Measurements from ENCODE around the gene CNIH4. TPM values are rescaled to one million over a fixed set of nuclear protein-coding genes. Genes with fewer than 3 reads are reported as not detected.
A peak's percentile ranks its signal among the peaks of the same experiment; 100 is the strongest.

CNIH4 gene
- total RNA-seq, 1 donor from 2014 or later: 91.8 TPM

DNA sequence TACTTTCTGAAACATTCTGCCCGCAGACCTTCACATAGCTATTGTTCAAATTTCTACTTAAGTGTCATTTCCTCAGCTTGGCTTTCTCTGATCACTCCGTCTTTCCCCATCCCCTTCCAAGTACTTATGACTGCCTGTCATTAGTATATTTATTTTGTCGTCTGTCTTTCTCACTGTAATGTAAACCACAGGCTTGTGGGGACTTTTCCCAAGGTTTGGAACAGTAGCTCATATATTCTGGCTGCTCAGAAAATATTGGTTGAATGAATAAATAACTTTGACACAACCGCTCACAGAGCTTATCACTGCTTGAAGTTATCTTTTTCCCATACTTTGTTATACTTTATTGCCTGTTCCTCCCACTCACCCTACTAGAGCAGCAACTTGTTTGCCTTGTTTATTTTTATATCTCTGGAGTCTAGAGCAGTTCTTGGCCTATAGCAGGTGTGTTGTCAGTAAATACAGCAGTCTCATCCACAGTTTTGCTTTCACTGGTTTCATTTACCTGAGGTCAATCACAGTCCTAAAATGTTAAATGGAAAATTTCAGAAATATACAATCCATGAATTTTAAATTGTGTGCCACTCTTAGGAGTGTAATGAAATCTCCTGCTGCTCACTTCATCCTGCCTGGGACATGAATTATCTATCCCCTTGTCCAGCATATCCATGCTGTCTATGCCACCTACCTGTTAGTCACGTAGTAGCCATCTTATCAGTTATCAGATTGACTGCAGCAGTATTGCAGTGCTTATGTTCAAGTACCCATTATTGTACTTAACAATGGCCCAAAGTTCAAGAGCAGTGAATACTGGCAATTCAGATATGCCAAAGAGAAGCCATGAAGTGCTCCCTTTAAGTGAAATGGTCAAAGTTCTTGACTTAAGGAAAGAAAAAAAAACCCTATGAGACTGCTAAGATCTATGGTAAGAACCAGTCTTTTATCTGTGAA is 2.4 kb upstream of the CNIH4 start:
- no peak for TF ChIP-seq EZH2 (IDR thresholded peaks at IDR 0.05)
- no peak for TF ChIP-seq CTCF (IDR thresholded peaks at IDR 0.05)
- Mint-ChIP-seq H3K9me3 (no peaks in the 10 kb centered on the region), H3K36me3 (peaks cover 7% of the 10 kb centered on the region), H3K4me3 (no peak overlapping the region), H3K27ac (no peak overlapping the region), H3K4me1 (peaks cover 17% of the 10 kb centered on the region), H3K27me3 (ENCODE audit: insufficient read depth, low read depth) (no peaks in the 10 kb centered on the region)
- H3F3A ChIP-seq (ENCODE audit: low read depth): no peaks in the 10 kb centered on the region
- peaks cover 23% of the 10 kb centered on the region for H3K79me2 ChIP-seq (ENCODE audit: low read depth)
- H3K4me1 ChIP-seq: peaks cover 10% of the 10 kb centered on the region
- no peaks in the 10 kb centered on the region for H3K27me3 ChIP-seq
- no peak for DNase-seq (ENCODE audit: low spot score)
- H3K4me2 ChIP-seq: no peak overlapping the region
- no peak overlapping the region for H3K27ac ChIP-seq
- no peaks in the 10 kb centered on the region for H3K9me3 ChIP-seq (ENCODE audit: low read depth)
- H4K20me1 ChIP-seq (ENCODE audit: low read depth): peaks cover 12% of the 10 kb centered on the region
- no peak overlapping the region for H2AFZ ChIP-seq (replicated peaks)
- no peak overlapping the region for H3K4me3 ChIP-seq
- no peak overlapping the region for H3K9ac ChIP-seq
- H3K36me3 ChIP-seq: no peaks in the 10 kb centered on the region

DNA sequence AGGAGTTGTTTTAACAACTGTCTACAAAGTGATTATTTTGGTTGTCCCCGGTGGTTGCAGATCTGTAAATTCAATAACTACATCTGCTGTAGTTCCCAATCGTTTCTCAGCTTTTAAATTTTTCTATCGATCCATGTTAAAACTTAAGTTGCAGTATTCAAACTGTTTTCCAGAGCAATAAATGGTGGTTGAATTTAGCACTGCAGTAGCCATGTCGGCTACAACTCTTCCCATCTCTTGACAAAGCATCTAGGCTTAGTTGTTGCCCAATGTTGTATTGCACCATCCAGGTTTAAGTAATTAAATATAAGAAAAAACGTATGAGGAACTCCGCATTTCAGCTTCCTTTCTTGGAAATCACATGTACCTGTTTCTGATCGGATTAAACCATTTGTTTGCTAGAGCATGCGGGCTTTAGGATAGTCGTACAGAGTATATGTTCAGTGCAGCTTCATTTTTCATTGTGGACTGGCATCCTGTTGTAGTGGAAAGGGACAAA is 996 bp downstream of the CNIH4 start:
- Histone ChIP-seq H3K9ac (peak overlapping the region; percentile 60), H3K4me1 (peaks cover 10% of the 10 kb centered on the region), H3K27me3 (no peaks in the 10 kb centered on the region), H3K4me3 (peak overlapping the region; percentile 78), H3K4me2 (peak overlapping the region; percentile 94), H3K79me2 (ENCODE audit: low read depth) (peaks cover 57% of the 10 kb centered on the region), H4K20me1 (ENCODE audit: low read depth) (peaks cover 17% of the 10 kb centered on the region), H2AFZ (replicated peaks) (no peak overlapping the region), H3K27ac (no peak overlapping the region), H3K9me3 (ENCODE audit: low read depth) (no peaks in the 10 kb centered on the region), H3K36me3 (no peaks in the 10 kb centered on the region), H3F3A (ENCODE audit: low read depth) (no peaks in the 10 kb centered on the region)
- H3K36me3 Mint-ChIP-seq: peaks cover 13% of the 10 kb centered on the region
- no peak for TF ChIP-seq CTCF (IDR thresholded peaks at IDR 0.05)
- TF ChIP-seq EZH2 (IDR thresholded peaks at IDR 0.05): no peak
- no peak for TF ChIP-seq EZH2phosphoT487 (IDR thresholded peaks at IDR 0.05)
- no peaks in the 10 kb centered on the region for H3K27me3 Mint-ChIP-seq (ENCODE audit: insufficient read depth, low read depth)
- H3K4me1 Mint-ChIP-seq: peaks cover 18% of the 10 kb centered on the region
- DNase-seq (ENCODE audit: low spot score): peak; percentile 2
- peak overlapping the region; percentile 90 for H3K4me3 Mint-ChIP-seq
- peaks cover under 1% of the 10 kb centered on the region for H3K9me3 Mint-ChIP-seq
- H3K27ac Mint-ChIP-seq: peak overlapping the region; percentile 44

GRCh38 chr1:224358237-224358636 is 1.6 kb downstream of the CNIH4 start:
- Histone ChIP-seq H3K4me1 (peaks cover 10% of the 10 kb centered on the region), H3K9me3 (ENCODE audit: low read depth) (no peaks in the 10 kb centered on the region), H3K27me3 (no peaks in the 10 kb centered on the region), H3K4me3 (peak overlapping the region; percentile 78), H3K79me2 (ENCODE audit: low read depth) (peaks cover 63% of the 10 kb centered on the region), H4K20me1 (ENCODE audit: low read depth) (peaks cover 17% of the 10 kb centered on the region), H3K9ac (peak overlapping the region; percentile 60), H3K36me3 (no peaks in the 10 kb centered on the region), H3K4me2 (peak overlapping the region; percentile 94), H3F3A (ENCODE audit: low read depth) (no peaks in the 10 kb centered on the region), H3K27ac (no peak overlapping the region), H2AFZ (replicated peaks) (no peak overlapping the region)
- Mint-ChIP-seq H3K4me3 (peak overlapping the region; percentile 90), H3K4me1 (peaks cover 18% of the 10 kb centered on the region), H3K27ac (no peak overlapping the region), H3K36me3 (peaks cover 17% of the 10 kb centered on the region), H3K9me3 (peaks cover 3% of the 10 kb centered on the region), H3K27me3 (ENCODE audit: insufficient read depth, low read depth) (no peaks in the 10 kb centered on the region)
- no peak for TF ChIP-seq EZH2 (IDR thresholded peaks at IDR 0.05)
- TF ChIP-seq CTCF (IDR thresholded peaks at IDR 0.05): no peak
- TF ChIP-seq EZH2phosphoT487 (IDR thresholded peaks at IDR 0.05): no peak
- no peak for DNase-seq (ENCODE audit: low spot score)
